HUES64 (cell line): ENCODE data around the gene STK11.
A peak's percentile ranks its signal among the peaks of the same experiment; 100 is the strongest.
"Not testable (repeated sequence)": the region's sequence is repeated elsewhere in the genome, so short reads cannot be mapped to it uniquely, and the experiment has no call there.

ENCODE experiments used
- H3K27ac ChIP-seq: 2 replicates; pipeline ENCODE4 v1.7.0; 2013; ENCODE audit warnings: low read depth, low read length, inconsistent platforms
- H3K27me3 ChIP-seq: 2 replicates; pipeline ENCODE4 v1.6.1; 2013; ENCODE audit warnings: mild to moderate bottlenecking, low read length; ENCODE audit not compliant: insufficient read depth
- H3K36me3 ChIP-seq: 2 replicates; pipeline ENCODE4 v1.6.1; 2013; ENCODE audit warnings: mild to moderate bottlenecking, low read length; ENCODE audit not compliant: insufficient read depth
- H3K4me1 ChIP-seq: 2 replicates; pipeline ENCODE4 v1.6.1; 2013; ENCODE audit warnings: mild to moderate bottlenecking, low read length, moderate library complexity; ENCODE audit not compliant: insufficient read depth
- H3K4me3 ChIP-seq: 2 replicates; pipeline ENCODE4 v1.5.1; 2013; ENCODE audit warnings: mild to moderate bottlenecking, low read length, moderate library complexity
- H3K9ac ChIP-seq: 2 replicates; pipeline ENCODE4 v1.6.1; 2013; ENCODE audit warnings: mild to moderate bottlenecking, low read depth, low read length
- H3K9me3 ChIP-seq: 2 replicates; pipeline ENCODE4 v1.6.1; 2013; ENCODE audit warnings: low read depth, low read length; ENCODE audit not compliant: insufficient read depth
- WGBS: fragments of 150-250, 120-280 bp; methylation state at CpG from one replicate; pipeline ENCODE4 v1.1.7; 2013; ENCODE audit warnings: missing lambda C conversion rate; 5-methylcytosine and 5-hydroxymethylcytosine counted together

The STK11 gene

GRCh38 chr19:1244693-1245451 lies 39.3 kb downstream of the STK11 start:
- Histone ChIP-seq H3K9ac (no peak overlapping the region), H3K9me3 (no peaks in the 10 kb centered on the region), H3K27me3 (no peaks in the 10 kb centered on the region), H3K4me1 (peaks cover 1% of the 10 kb centered on the region; the same call in 1 of the 2 replicates), H3K4me3 (no peak overlapping the region), H3K27ac (peak overlapping the region; percentile 62; the same call in 1 of the 2 replicates), H3K36me3 (no peaks in the 10 kb centered on the region)
- WGBS: 76% methylated on average over 31 of the region's 31 CpGs

- no peaks in the 10 kb centered on the region; the same call in 1 of the 2 replicates for H3K4me1 ChIP-seq
- no peak overlapping the region for H3K27ac ChIP-seq
- WGBS: 92% methylated on average over 25 of the region's 26 CpGs
- no peaks in the 10 kb centered on the region for H3K27me3 ChIP-seq
- H3K36me3 ChIP-seq: no peaks in the 10 kb centered on the region; the same call in 1 of the 2 replicates
- no peaks in the 10 kb centered on the region for H3K9me3 ChIP-seq
- no peak overlapping the region for H3K4me3 ChIP-seq
- no peak overlapping the region for H3K9ac ChIP-seq
These were observed 40.1 kb downstream of the STK11 start for GRCh38 chr19:1245494-1246264.

GRCh38 chr19:1246265-1247087 lies 40.9 kb downstream of the STK11 start:
- not testable (repeated sequence) for H3K9me3 ChIP-seq, H3K4me1 ChIP-seq, H3K9ac ChIP-seq, H3K27me3 ChIP-seq, H3K4me3 ChIP-seq, H3K36me3 ChIP-seq, H3K27ac ChIP-seq
- WGBS: 91% methylated on average over 26 of the region's 27 CpGs

- Histone ChIP-seq H3K9me3 (no peaks in the 10 kb centered on the region), H3K4me1 (no peaks in the 10 kb centered on the region; the same call in 1 of the 2 replicates), H3K27ac (peak overlapping the region; percentile 100), H3K27me3 (no peaks in the 10 kb centered on the region), H3K9ac (no peak overlapping the region), H3K36me3 (peaks cover 15% of the 10 kb centered on the region), H3K4me3 (peak overlapping the region; percentile 91)
- WGBS: 90% methylated on average over 8 of the region's 8 CpGs
These were observed 42.2 kb downstream of the STK11 start for GRCh38 chr19:1247748-1248138.

- Histone ChIP-seq H3K36me3 (peaks cover 17% of the 10 kb centered on the region), H3K27me3 (no peaks in the 10 kb centered on the region), H3K4me1 (no peaks in the 10 kb centered on the region; the same call in 1 of the 2 replicates), H3K27ac (peak within 1 kb of the TSS; percentile 100), H3K9me3 (no peaks in the 10 kb centered on the region), H3K4me3 (peak within 1 kb of the TSS; percentile 91), H3K9ac (peak within 1 kb of the TSS; percentile 98)
- WGBS: 3% methylated on average over 55 of the region's 60 CpGs
These were observed 42.7 kb downstream of the STK11 start, which contains the start of gene MIDN for GRCh38 chr19:1248139-1248785. Gene MIDN, plus strand, starts transcription at chr19:1248583. Its CDS starts 1,714 bp downstream, at chr19:1250297.

- Histone ChIP-seq H3K36me3 (peaks cover 22% of the 10 kb centered on the region), H3K27me3 (no peaks in the 10 kb centered on the region), H3K4me1 (no peaks in the 10 kb centered on the region; the same call in 1 of the 2 replicates), H3K9ac (peak overlapping the region; percentile 98), H3K4me3 (peak overlapping the region; percentile 91), H3K9me3 (no peaks in the 10 kb centered on the region), H3K27ac (peak overlapping the region; percentile 100)
- WGBS: under 1% methylated on average over 74 of the region's 74 CpGs
These were observed 43.3 kb downstream of the STK11 start for GRCh38 chr19:1248786-1249297.

- no peaks in the 10 kb centered on the region for H3K9me3 ChIP-seq
- H3K9ac ChIP-seq: peak overlapping the region; percentile 98
- H3K4me3 ChIP-seq: peak overlapping the region; percentile 91
- no peaks in the 10 kb centered on the region; the same call in 1 of the 2 replicates for H3K4me1 ChIP-seq
- peak overlapping the region; percentile 100 for H3K27ac ChIP-seq
- WGBS: under 1% methylated on average over 99 of the region's 102 CpGs
- H3K36me3 ChIP-seq: peaks cover 28% of the 10 kb centered on the region
- no peaks in the 10 kb centered on the region for H3K27me3 ChIP-seq
These were observed 43.9 kb downstream of the STK11 start for GRCh38 chr19:1249298-1249989.

GRCh38 chr19:1249990-1250436 lies 44.4 kb downstream of the STK11 start:
- H3K9me3 ChIP-seq: no peaks in the 10 kb centered on the region
- under 1% methylated on average over 67 of the region's 67 CpGs for WGBS

GRCh38 chr19:1250437-1251260 lies 45.1 kb downstream of the STK11 start:
- Histone ChIP-seq H3K9ac (peak overlapping the region; percentile 96), H3K36me3 (peaks cover 41% of the 10 kb centered on the region), H3K4me1 (no peaks in the 10 kb centered on the region), H3K4me3 (peak overlapping the region; percentile 90), H3K27ac (peak overlapping the region; percentile 93), H3K27me3 (no peaks in the 10 kb centered on the region), H3K9me3 (no peaks in the 10 kb centered on the region)
- WGBS: under 1% methylated on average over 85 of the region's 90 CpGs

More at GRCh38 chr19:1249990-1250436, 44.4 kb downstream of the STK11 start:
- peaks cover 34% of the 10 kb centered on the region for H3K36me3 ChIP-seq
- H3K27me3 ChIP-seq: no peaks in the 10 kb centered on the region
- peak overlapping the region; percentile 90 for H3K4me3 ChIP-seq
- peak overlapping the region; percentile 96 for H3K9ac ChIP-seq
- no peaks in the 10 kb centered on the region for H3K4me1 ChIP-seq
- peak overlapping the region; percentile 93 for H3K27ac ChIP-seq
